ENCODE data around the gene MYOC. TPM values are rescaled to one million over a fixed set of nuclear protein-coding genes. Genes with fewer than 3 reads are reported as not detected.

MYOC gene
- total RNA-seq, 1 donor from 2014 or later = not detected

GRCh38 chr1:171654942-171655745, 2.7 kb upstream of the MYOC start:
- H3K36me3 ChIP-seq (ENCODE audit: control insufficient read depth, insufficient read depth, low read length) = no peaks in the 10 kb centered on the region
- TF ChIP-seq CTCF (IDR thresholded peaks at IDR 0.05; ENCODE audit: insufficient read depth, low read length, poor library complexity, severe bottlenecking) = peak; percentile 63
- H3K4me3 ChIP-seq (ENCODE audit: low read depth, low read length) = no peak overlapping the region
- no peaks in the 10 kb centered on the region for H3K27me3 ChIP-seq (ENCODE audit: control insufficient read depth, insufficient read depth, low read length)
- no peak for DNase-seq (ENCODE audit: low read depth)

- Histone ChIP-seq H3K4me3 (ENCODE audit: low read depth, low read length) (no peak overlapping the region), H3K36me3 (ENCODE audit: control insufficient read depth, insufficient read depth, low read length) (no peaks in the 10 kb centered on the region), H3K27me3 (ENCODE audit: control insufficient read depth, insufficient read depth, low read length) (no peaks in the 10 kb centered on the region)
- DNase-seq (ENCODE audit: low read depth) = no peak
- no peak for TF ChIP-seq CTCF (IDR thresholded peaks at IDR 0.05; ENCODE audit: insufficient read depth, low read length, poor library complexity, severe bottlenecking)
Measured at GRCh38 chr1:171654201-171654941, 1.9 kb upstream of the MYOC start.

DNA sequence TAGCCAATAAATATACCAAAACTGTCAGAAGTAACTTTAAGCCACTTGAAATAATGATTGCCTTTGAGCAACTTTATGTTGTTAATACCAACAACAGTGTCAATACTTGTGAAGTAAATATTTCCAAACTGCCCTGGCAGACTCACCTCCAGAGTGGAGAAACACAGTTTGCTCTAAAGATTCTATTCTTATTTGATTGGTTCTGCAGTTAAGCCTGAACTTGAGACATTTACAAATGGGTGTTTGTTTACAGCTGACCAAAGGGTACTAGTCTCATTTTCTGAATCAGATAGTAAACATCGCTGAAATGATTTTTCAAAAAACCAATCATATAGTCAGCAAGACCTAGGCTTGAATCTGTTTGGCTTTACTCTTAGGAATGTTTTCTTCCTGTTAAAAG, 1.3 kb upstream of the MYOC start:
- no peak for DNase-seq (ENCODE audit: low read depth)
- Histone ChIP-seq H3K27me3 (ENCODE audit: control insufficient read depth, insufficient read depth, low read length) (no peaks in the 10 kb centered on the region), H3K4me3 (ENCODE audit: low read depth, low read length) (no peak overlapping the region), H3K36me3 (ENCODE audit: control insufficient read depth, insufficient read depth, low read length) (no peaks in the 10 kb centered on the region)
- no peak for TF ChIP-seq CTCF (IDR thresholded peaks at IDR 0.05; ENCODE audit: insufficient read depth, low read length, poor library complexity, severe bottlenecking)

DNA sequence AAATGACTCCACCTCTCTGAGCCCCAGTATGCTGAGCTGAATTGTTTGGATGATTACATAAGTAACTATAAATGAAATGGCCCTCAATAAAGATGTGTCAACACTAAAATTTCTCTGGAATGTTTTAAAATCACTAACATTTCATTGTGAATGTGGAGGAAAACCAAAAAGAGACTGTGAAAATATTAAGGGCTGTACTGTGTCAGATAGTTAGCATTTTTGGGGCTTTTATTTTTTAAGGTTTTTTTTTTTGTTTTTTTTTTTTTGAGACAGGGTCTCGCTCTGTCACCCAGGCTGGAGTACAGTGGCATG, 6.3 kb downstream of the MYOC start:
- H3K27me3 ChIP-seq (ENCODE audit: control insufficient read depth, insufficient read depth, low read length) = no peaks in the 10 kb centered on the region
- TF ChIP-seq CTCF (IDR thresholded peaks at IDR 0.05; ENCODE audit: insufficient read depth, low read length, poor library complexity, severe bottlenecking) = no peak
- no peaks in the 10 kb centered on the region for H3K36me3 ChIP-seq (ENCODE audit: control insufficient read depth, insufficient read depth, low read length)
- no peak for DNase-seq (ENCODE audit: low read depth)
- no peak overlapping the region for H3K4me3 ChIP-seq (ENCODE audit: low read depth, low read length)

DNA sequence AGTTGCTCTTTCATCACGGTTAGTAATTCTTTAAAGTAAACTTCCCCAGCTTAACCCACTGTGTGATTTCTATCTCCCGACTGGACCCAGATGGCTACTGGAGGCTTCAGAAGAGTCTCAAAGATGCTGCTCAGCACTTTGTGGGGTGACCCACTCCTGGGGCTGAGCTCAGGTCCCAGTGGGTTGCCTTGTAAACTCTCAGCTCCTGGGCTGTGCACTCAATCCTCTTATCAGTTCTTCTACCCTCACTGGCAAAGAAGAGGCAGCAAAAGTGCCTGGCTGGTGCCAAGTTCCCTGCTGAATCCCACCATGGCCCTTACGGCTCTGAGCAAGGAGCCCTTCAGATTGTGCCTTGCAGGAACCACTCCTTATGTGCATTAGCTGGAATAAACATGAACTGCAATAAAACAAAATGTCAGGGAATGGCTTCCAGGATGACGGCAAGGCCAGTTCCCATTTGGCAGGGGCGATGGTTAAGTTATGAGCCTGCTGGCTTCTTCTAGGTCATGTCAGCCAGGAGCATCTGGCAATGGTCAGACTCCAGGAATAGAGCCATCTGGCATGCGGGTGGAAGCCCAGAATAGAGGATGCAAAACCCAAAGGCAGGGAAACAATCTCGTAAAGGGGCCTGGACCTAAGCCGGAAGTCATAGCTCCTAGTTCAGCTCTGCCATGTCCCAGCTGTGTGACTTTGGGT, 6.8 kb downstream of the MYOC start:
- DNase-seq (ENCODE audit: low read depth) = no peak
- H3K27me3 ChIP-seq (ENCODE audit: control insufficient read depth, insufficient read depth, low read length) = no peaks in the 10 kb centered on the region
- no peaks in the 10 kb centered on the region for H3K36me3 ChIP-seq (ENCODE audit: control insufficient read depth, insufficient read depth, low read length)
- no peak overlapping the region for H3K4me3 ChIP-seq (ENCODE audit: low read depth, low read length)
- TF ChIP-seq CTCF (IDR thresholded peaks at IDR 0.05; ENCODE audit: insufficient read depth, low read length, poor library complexity, severe bottlenecking) = no peak

All from kidney epithelial cell (primary cell).